Upper lobe of left lung (tissue), 6 donors: ENCODE results near the gene COA3. TPM values are rescaled to one million over a fixed set of nuclear protein-coding genes. Genes with fewer than 3 reads are reported as not detected.

ENCODE experiments used
- ATAC-seq, 2 donors: fragments of 200-7000 bp; cut with Tn5 transposase; one replicate each; pipeline ENCODE4 v1.9.1; 2022; ENCODE audit warnings: mild to moderate bottlenecking in 2 of 2, moderate library complexity in 2 of 2; ENCODE audit not compliant: low FRiP score in 2 of 2
- DNase-seq, 2 donors: peaks; one replicate each; pipeline ENCODE4 v3.0.0-alpha.2; 2019 to 2020
- H3K27ac ChIP-seq, 4 donors: fragments of 200-600 bp; sonication (generic); one replicate each; pipeline ENCODE4 v1.5.1; 2016 to 2019
- H3K27me3 ChIP-seq, 4 donors: fragments of 200-600 bp; sonication (generic); one replicate each; pipeline ENCODE4 v1.5.1; 2017 to 2019
- H3K36me3 ChIP-seq, 4 donors: fragments of 200-600 bp; sonication (generic); one replicate each; pipeline ENCODE4 v1.5.1; 2016 to 2019
- H3K4me1 ChIP-seq, 4 donors: fragments of 200-600 bp; sonication (generic); one replicate each; pipeline ENCODE4 v1.5.1; 2018 to 2019
- H3K4me3 ChIP-seq, 4 donors: fragments of 200-600 bp; sonication (generic); one replicate each; pipeline ENCODE4 v1.5.1; 2017 to 2019; ENCODE audit warnings: mild to moderate bottlenecking in 2 of 4, moderate library complexity in 1 of 4
- H3K9me3 ChIP-seq, 4 donors: fragments of 200-600 bp; sonication (generic); one replicate each; pipeline ENCODE4 v1.5.1; 2018 to 2019
- EP300 ChIP-seq, 4 donors: sonication (generic); formaldehyde crosslinking; IDR thresholded peaks; one replicate each; pipeline ENCODE4 v1.5.1; 2017; ENCODE audit warnings: antibody characterized with exemption in 4 of 4, control low read depth in 2 of 4
- POLR2A ChIP-seq, 4 donors: fragments of 450-650 bp; IDR thresholded peaks; one replicate each; pipeline ENCODE4 v1.5.1; 2016 to 2017; ENCODE audit warnings: antibody characterized with exemption in 4 of 4, mild to moderate bottlenecking in 2 of 4
- POLR2AphosphoS5 ChIP-seq, 2 donors: sonication (generic); formaldehyde crosslinking; IDR thresholded peaks; one replicate each; pipeline ENCODE4 v1.5.1; 2017; ENCODE audit warnings: antibody characterized with exemption in 2 of 2
- WGBS, 2 donors: methylation state at CpG; one replicate each; pipeline ENCODE4 v1.1.5; 2017 to 2018; 5-methylcytosine and 5-hydroxymethylcytosine counted together
- total RNA-seq, 6 donors: library from RNA; depleted of rRNA in 4 of 6; stranded (reverse); fragments of >200 nt in 4 of 6; gene quantifications; one replicate each; pipeline versions ENCODE4 v1.1.0 to v1.2.1, GENCODE V29; 2016 to 2021
- TF ChIP-seq, protein P1 (sequence below), 6 experiments: fragments of 450-650 bp in 4 of 6; fragments of 200-600 bp in 2 of 6; sonication (generic) in 2 of 6; IDR thresholded peaks; one replicate each; pipeline ENCODE4 v1.5.1; 2016 to 2019; ENCODE audit warnings: antibody characterized with exemption in 6 of 6
- donor health status: DM: no; HTN: no; CAD: no; lungs with moderate emphysema.
- donor health status: DM: no; HTN: yes; CAD: no; lungs with severe emphysema.

Gene COA3, protein sequence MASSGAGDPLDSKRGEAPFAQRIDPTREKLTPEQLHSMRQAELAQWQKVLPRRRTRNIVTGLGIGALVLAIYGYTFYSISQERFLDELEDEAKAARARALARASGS
- 10 to 100 TPM; 23.3 to 95.3 (median 67.4) TPM for total RNA-seq

GRCh38 chr17:42798383-42799380 lies at the start of gene COA3, which contains the start of gene CNTD1:
Gene COA3 (minus strand): TSS chr17:42798704. CDS start chr17:42798681, 23 bp downstream.
Gene CNTD1 (plus strand): TSS chr17:42798861. CDS start chr17:42799068, 207 bp downstream.
- H3K27ac ChIP-seq, result peak within 1 kb of the TSS; percentile 55 to 92 (median 78)
- peaks cover 18 to 24% (median 22%) of the 10 kb centered on the region in 4 donors for H3K4me1 ChIP-seq
- H3K27me3 ChIP-seq, result no peaks in the 10 kb centered on the region
- 21 to 26% methylated on average over 41 to 66 of the region's 66 CpGs for WGBS, 2 donors
- ATAC-seq (peak; percentile 93 to 99), DNase-seq (peak; percentile 88 to 96)
- TF ChIP-seq, protein P1, sequence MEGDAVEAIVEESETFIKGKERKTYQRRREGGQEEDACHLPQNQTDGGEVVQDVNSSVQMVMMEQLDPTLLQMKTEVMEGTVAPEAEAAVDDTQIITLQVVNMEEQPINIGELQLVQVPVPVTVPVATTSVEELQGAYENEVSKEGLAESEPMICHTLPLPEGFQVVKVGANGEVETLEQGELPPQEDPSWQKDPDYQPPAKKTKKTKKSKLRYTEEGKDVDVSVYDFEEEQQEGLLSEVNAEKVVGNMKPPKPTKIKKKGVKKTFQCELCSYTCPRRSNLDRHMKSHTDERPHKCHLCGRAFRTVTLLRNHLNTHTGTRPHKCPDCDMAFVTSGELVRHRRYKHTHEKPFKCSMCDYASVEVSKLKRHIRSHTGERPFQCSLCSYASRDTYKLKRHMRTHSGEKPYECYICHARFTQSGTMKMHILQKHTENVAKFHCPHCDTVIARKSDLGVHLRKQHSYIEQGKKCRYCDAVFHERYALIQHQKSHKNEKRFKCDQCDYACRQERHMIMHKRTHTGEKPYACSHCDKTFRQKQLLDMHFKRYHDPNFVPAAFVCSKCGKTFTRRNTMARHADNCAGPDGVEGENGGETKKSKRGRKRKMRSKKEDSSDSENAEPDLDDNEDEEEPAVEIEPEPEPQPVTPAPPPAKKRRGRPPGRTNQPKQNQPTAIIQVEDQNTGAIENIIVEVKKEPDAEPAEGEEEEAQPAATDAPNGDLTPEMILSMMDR (IDR thresholded peaks at IDR 0.05), result peak in 2 of 6 experiments; percentile 17 to 28
- TF ChIP-seq POLR2AphosphoS5 (IDR thresholded peaks at IDR 0.05) (peak; percentile 38 to 55), POLR2A (IDR thresholded peaks at IDR 0.05) (peak in 2 of 4 donors; percentile 24 to 47), EP300 (IDR thresholded peaks at IDR 0.05) (no peak)
- H3K4me3 ChIP-seq, result peak within 1 kb of the TSS; percentile 50 to 95 (median 78)
- no peaks in the 10 kb centered on the region for H3K9me3 ChIP-seq
- peaks cover 0 to 8% (median 0%) of the 10 kb centered on the region in 4 donors for H3K36me3 ChIP-seq

- WGBS, 2 donors, result 78 to 91% methylated on average over 3 of the region's 3 CpGs
- TF ChIP-seq POLR2AphosphoS5 (IDR thresholded peaks at IDR 0.05) (no peak), EP300 (IDR thresholded peaks at IDR 0.05) (no peak), POLR2A (IDR thresholded peaks at IDR 0.05) (no peak)
- TF ChIP-seq, protein P1 (IDR thresholded peaks at IDR 0.05), result no peak
- Histone ChIP-seq H3K36me3 (peaks cover under 1 to 31% (median 20%) of the 10 kb centered on the region in 4 donors), H3K4me1 (peaks cover 37 to 55% (median 45%) of the 10 kb centered on the region in 4 donors), H3K9me3 (no peaks in the 10 kb centered on the region), H3K27me3 (no peaks in the 10 kb centered on the region), H3K27ac (peak overlapping the region in 1 of 4 donors; percentile 77), H3K4me3 (no peak overlapping the region)
- no peak for ATAC-seq
- DNase-seq, result no peak
Measured at GRCh38 chr17:42848093-42848492, 49.6 kb upstream of the COA3 start.

GRCh38 chr17:42846594-42847280 lies 48.2 kb upstream of the COA3 start:
- Histone ChIP-seq H3K27me3 (no peaks in the 10 kb centered on the region), H3K9me3 (no peaks in the 10 kb centered on the region), H3K4me3 (no peak overlapping the region), H3K36me3 (peaks cover 6 to 44% (median 33%) of the 10 kb centered on the region in 4 donors), H3K4me1 (peaks cover 37 to 55% (median 45%) of the 10 kb centered on the region in 4 donors), H3K27ac (peak overlapping the region; percentile 57 to 77 (median 74))
- ATAC-seq (peak in 1 of 2 donors; percentile 31), DNase-seq (peak in 1 of 2 donors; percentile 50)
- WGBS, 2 donors, result 62 to 66% methylated on average over 7 to 9 of the region's 9 CpGs
- TF ChIP-seq EP300 (IDR thresholded peaks at IDR 0.05), result peak in 1 of 4 donors; percentile 62
- no peak for TF ChIP-seq POLR2A (IDR thresholded peaks at IDR 0.05)
- TF ChIP-seq, protein P1 (IDR thresholded peaks at IDR 0.05), result no peak
- TF ChIP-seq POLR2AphosphoS5 (IDR thresholded peaks at IDR 0.05), result peak; percentile 55 to 57

DNA sequence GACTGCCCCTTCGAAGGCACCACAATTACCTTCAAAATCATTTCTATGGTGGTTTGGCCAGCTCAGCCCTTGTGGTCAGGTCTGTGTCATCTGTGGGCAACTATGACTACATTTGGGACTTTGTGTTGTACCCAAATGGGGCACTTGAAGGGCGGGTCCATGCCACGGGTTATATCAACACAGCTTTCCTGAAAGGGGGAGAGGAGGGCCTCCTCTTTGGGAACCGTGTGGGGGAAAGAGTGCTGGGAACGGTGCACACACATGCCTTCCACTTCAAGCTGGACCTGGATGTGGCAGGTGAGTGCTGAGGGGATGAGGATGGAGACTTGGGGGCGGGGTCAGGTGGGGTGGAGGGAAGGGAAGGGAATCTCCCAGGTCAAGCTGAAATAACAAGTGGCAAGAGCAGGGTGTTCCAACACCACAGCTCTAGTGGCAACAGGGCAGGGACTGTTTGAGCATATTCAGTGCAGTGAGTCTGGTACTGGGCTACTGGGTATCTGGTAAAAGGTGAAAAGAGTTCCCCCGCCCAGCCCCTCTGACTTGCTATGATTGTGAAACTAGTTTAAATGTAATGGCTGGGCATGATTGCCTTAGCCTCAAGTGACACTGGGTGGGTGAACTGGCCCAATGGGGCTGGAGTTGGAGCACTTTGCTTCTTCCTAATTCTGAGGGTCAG lies 47.6 kb upstream of the COA3 start:
- peaks cover 37 to 55% (median 45%) of the 10 kb centered on the region in 4 donors for H3K4me1 ChIP-seq
- peaks cover 6 to 51% (median 39%) of the 10 kb centered on the region in 4 donors for H3K36me3 ChIP-seq
- H3K9me3 ChIP-seq, result no peaks in the 10 kb centered on the region
- no peak for DNase-seq
- no peak overlapping the region for H3K4me3 ChIP-seq
- WGBS, 2 donors, result 55 to 56% methylated on average over 7 of the region's 7 CpGs
- H3K27me3 ChIP-seq, result no peaks in the 10 kb centered on the region
- peak in 1 of 2 donors; percentile 32 for ATAC-seq
- peak overlapping the region; percentile 57 to 77 (median 74) for H3K27ac ChIP-seq
- TF ChIP-seq EP300 (IDR thresholded peaks at IDR 0.05), result no peak
